Pericardium fibroblast (primary cell): Measurements from ENCODE around the gene RCC2. TPM values are rescaled to one million over a fixed set of nuclear protein-coding genes. Genes with fewer than 3 reads are reported as not detected.

Source experiments
- total RNA-seq: library from RNA; depleted of rRNA; stranded (reverse); fragments of >200 nt; gene quantifications from 2 replicates; pipeline ENCODE4 v1.2.3, GENCODE V29; 2015

Gene RCC2
- total RNA-seq: 41.8 and 50.9 TPM in 2 replicates

GRCh38 chr1:17439250-17440073, at the start of gene RCC2:
Gene RCC2 (minus strand): TSS chr1:17439677. CDS start chr1:17438514, 1,163 bp downstream.

DNA sequence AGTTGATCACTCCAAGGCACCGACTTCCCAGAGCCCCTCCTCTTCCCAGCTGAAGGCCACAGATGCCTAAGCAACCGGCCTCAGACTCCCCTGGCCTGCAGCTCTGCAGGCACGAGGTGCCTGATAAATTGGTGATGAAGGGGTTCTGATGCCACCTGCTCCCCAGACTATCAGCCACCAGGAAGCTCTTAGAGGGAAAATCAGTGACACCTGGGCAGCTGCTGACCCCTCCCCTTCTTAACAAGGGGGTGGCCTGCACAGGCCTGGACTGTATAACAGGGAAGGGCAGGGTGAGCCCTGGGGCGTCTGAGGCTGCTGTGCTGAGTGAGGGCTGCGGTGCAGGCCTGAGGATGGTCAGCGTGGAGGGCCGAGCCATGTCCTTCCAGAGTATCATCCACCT, 67.6 kb downstream of the RCC2 start, which contains the start of gene PADI6:
PADI6 (plus strand) TSS at position 301 of the 400 bp plus-strand sequence; CDS start at position 351, 50 bp downstream.

Other genes with a start within 250 kb of the RCC2 start
- gene PADI1, start 234.5 kb downstream of the RCC2 start, total RNA-seq: 0.82 TPM in 1 of 2 replicates, not detected in the other
- not detected in 2 replicates for gene PADI3, start 190.6 kb downstream of the RCC2 start, total RNA-seq
- gene PADI4, start 131.5 kb downstream of the RCC2 start, total RNA-seq: not detected in 2 replicates
- gene PADI6, start 67.5 kb downstream of the RCC2 start, total RNA-seq: not detected in 2 replicates
- gene ARHGEF10L, start 100.0 kb upstream of the RCC2 start, total RNA-seq: 10.6 and 10.7 TPM in 2 replicates